ENCODE measurements around the gene PKD2L1.

Gene PKD2L1

GRCh38 chr10:100355086-100355485 is 25.1 kb upstream of the PKD2L1 start:
- DNase-seq = no peak

GRCh38 chr10:100353770-100354485 is 23.9 kb upstream of the PKD2L1 start:
- no peak for DNase-seq

GRCh38 chr10:100350914-100351485 is 21.0 kb upstream of the PKD2L1 start:
- no peak for DNase-seq

- DNase-seq = no peak
Measured at GRCh38 chr10:100349672-100350071, 19.6 kb upstream of the PKD2L1 start.

GRCh38 chr10:100349087-100349486 is 19.1 kb upstream of the PKD2L1 start:
- DNase-seq = no peak

GRCh38 chr10:100348389-100348927 is 18.4 kb upstream of the PKD2L1 start:
- DNase-seq = no peak

- DNase-seq = no peak
Measured at GRCh38 chr10:100347568-100348195, 17.7 kb upstream of the PKD2L1 start.

- peak; percentile 81 for DNase-seq
Measured at GRCh38 chr10:100346765-100347567, 16.9 kb upstream of the PKD2L1 start, which contains the start of gene SCD. Gene SCD, plus strand, starts transcription at chr10:100347233. Its CDS starts 272 bp downstream, at chr10:100347505.

GRCh38 chr10:100346351-100346764 is 16.3 kb upstream of the PKD2L1 start:
- peak; percentile 67 for DNase-seq

- DNase-seq = no peak
Measured at GRCh38 chr10:100345570-100346330, 15.7 kb upstream of the PKD2L1 start.

GRCh38 chr10:100344241-100344788 is 14.3 kb upstream of the PKD2L1 start:
- no peak for DNase-seq

GRCh38 chr10:100342627-100342972 is 12.6 kb upstream of the PKD2L1 start:
- no peak for DNase-seq

GRCh38 chr10:100341953-100342626 is 12.1 kb upstream of the PKD2L1 start:
- peak; percentile 35 for DNase-seq

- no peak for DNase-seq
Measured at GRCh38 chr10:100340948-100341847, 11.2 kb upstream of the PKD2L1 start.

- DNase-seq = no peak
Measured at GRCh38 chr10:100339236-100339635, 9.2 kb upstream of the PKD2L1 start.

- peak; percentile 83 for DNase-seq
Measured at GRCh38 chr10:100338434-100339036, 8.5 kb upstream of the PKD2L1 start.

- no peak for DNase-seq
Measured at GRCh38 chr10:100334762-100335161, 4.7 kb upstream of the PKD2L1 start.

- DNase-seq = no peak
Measured at GRCh38 chr10:100333661-100334440, 3.8 kb upstream of the PKD2L1 start.

GRCh38 chr10:100333106-100333505 is 3.1 kb upstream of the PKD2L1 start:
- DNase-seq = no peak
